GM12873 (cell line): ENCODE data around the gene FGF6.

Source experiments
- TF ChIP-seq, protein P1 (sequence below): IDR thresholded peaks from 2 replicates; pipeline ENCODE4 v1.5.1; 2012; ENCODE audit warnings: low read depth, mild to moderate bottlenecking, moderate library complexity, low read length, control low read depth; ENCODE audit not compliant: insufficient read depth; ENCODE audit errors: missing control alignments

The FGF6 gene

GRCh38 chr12:4434706-4435425 lies 10.7 kb downstream of the FGF6 start:
- TF ChIP-seq, protein P1, sequence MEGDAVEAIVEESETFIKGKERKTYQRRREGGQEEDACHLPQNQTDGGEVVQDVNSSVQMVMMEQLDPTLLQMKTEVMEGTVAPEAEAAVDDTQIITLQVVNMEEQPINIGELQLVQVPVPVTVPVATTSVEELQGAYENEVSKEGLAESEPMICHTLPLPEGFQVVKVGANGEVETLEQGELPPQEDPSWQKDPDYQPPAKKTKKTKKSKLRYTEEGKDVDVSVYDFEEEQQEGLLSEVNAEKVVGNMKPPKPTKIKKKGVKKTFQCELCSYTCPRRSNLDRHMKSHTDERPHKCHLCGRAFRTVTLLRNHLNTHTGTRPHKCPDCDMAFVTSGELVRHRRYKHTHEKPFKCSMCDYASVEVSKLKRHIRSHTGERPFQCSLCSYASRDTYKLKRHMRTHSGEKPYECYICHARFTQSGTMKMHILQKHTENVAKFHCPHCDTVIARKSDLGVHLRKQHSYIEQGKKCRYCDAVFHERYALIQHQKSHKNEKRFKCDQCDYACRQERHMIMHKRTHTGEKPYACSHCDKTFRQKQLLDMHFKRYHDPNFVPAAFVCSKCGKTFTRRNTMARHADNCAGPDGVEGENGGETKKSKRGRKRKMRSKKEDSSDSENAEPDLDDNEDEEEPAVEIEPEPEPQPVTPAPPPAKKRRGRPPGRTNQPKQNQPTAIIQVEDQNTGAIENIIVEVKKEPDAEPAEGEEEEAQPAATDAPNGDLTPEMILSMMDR = no peak

GRCh38 chr12:4434301-4434700 lies 11.3 kb downstream of the FGF6 start:
- TF ChIP-seq, protein P1 = no peak

DNA sequence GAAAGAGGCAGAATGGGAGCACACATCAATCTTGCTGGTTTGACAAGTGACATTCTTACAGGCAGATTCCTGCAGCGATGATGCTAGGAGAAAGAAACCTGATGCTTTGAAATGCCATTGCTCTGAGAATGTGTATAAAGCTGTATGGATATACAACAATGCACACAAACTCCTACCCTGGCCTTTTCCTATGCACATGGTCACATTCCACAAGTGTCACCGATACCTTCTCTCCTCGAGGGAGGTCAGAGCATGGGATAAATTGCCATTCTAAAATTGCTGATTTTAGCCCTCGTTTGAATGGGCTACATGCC lies 11.9 kb downstream of the FGF6 start:
- TF ChIP-seq, protein P1 = no peak

- TF ChIP-seq, protein P1 = no peak
These were observed 12.5 kb downstream of the FGF6 start for GRCh38 chr12:4432878-4433744.

- TF ChIP-seq, protein P1 = no peak
These were observed 13.7 kb downstream of the FGF6 start for GRCh38 chr12:4431866-4432265.

GRCh38 chr12:4431436-4431835 lies 14.2 kb downstream of the FGF6 start:
- TF ChIP-seq, protein P1 = no peak

GRCh38 chr12:4424422-4424821 lies 21.2 kb downstream of the FGF6 start:
- TF ChIP-seq, protein P1 = no peak
